CD4-positive, alpha-beta T cell treated with Interleukin-6 for 4 hours (primary cell): ENCODE results near the gene IGSF23.
"Not testable (repeated sequence)": the region's sequence is repeated elsewhere in the genome, so short reads cannot be mapped to it uniquely, and the experiment has no call there.

ENCODE experiments used
- DNase-seq: peaks from one replicate; pipeline ENCODE4 v3.0.0-alpha.2; 2020; ENCODE audit warnings: mixed read lengths

Gene IGSF23

GRCh38 chr19:44670027-44670426 lies 56.7 kb downstream of the IGSF23 start:
- DNase-seq, result not testable (repeated sequence)

- DNase-seq, result no peak
These were observed 58.0 kb downstream of the IGSF23 start, which contains the start of gene CEACAM19 for GRCh38 chr19:44671400-44671799. Gene CEACAM19 (plus strand): TSS chr19:44671482. CDS start chr19:44671932, 450 bp downstream.

GRCh38 chr19:44672226-44672625 lies 58.9 kb downstream of the IGSF23 start:
- DNase-seq, result no peak

- DNase-seq, result no peak
These were observed 60.1 kb downstream of the IGSF23 start for GRCh38 chr19:44673510-44673909.

GRCh38 chr19:44675521-44675920 lies 62.2 kb downstream of the IGSF23 start:
- no peak for DNase-seq

GRCh38 chr19:44677019-44677811 lies 63.9 kb downstream of the IGSF23 start:
- DNase-seq, result no peak

GRCh38 chr19:44680536-44680935 lies 67.2 kb downstream of the IGSF23 start:
- no peak for DNase-seq

GRCh38 chr19:44681992-44682790 lies 68.8 kb downstream of the IGSF23 start:
- no peak for DNase-seq

GRCh38 chr19:44682807-44683206 lies 69.4 kb downstream of the IGSF23 start:
- no peak for DNase-seq

GRCh38 chr19:44683434-44684210 lies 70.3 kb downstream of the IGSF23 start:
- DNase-seq, result no peak

GRCh38 chr19:44684396-44684795 lies 71.0 kb downstream of the IGSF23 start:
- DNase-seq, result not testable (repeated sequence)

GRCh38 chr19:44684892-44685863 lies 71.8 kb downstream of the IGSF23 start:
- DNase-seq, result peak; percentile 10

GRCh38 chr19:44685877-44686276 lies 72.5 kb downstream of the IGSF23 start:
- no peak for DNase-seq
